HG03575 (cell line): ENCODE measurements around the gene GAS2L3.

Experiments used
- ATAC-seq: cut with Tn5 transposase; IDR thresholded peaks from one replicate; pipeline ENCODE4 v1.9.1; 2021; ENCODE audit not compliant: unreplicated experiment, insufficient number of reproducible peaks, low FRiP score; ENCODE audit errors: extremely low read depth

GAS2L3 gene

GRCh38 chr12:100651108-100651507, 77.6 kb downstream of the GAS2L3 start:
- no peak for ATAC-seq

GRCh38 chr12:100651694-100652093, 78.2 kb downstream of the GAS2L3 start:
- no peak for ATAC-seq

DNA sequence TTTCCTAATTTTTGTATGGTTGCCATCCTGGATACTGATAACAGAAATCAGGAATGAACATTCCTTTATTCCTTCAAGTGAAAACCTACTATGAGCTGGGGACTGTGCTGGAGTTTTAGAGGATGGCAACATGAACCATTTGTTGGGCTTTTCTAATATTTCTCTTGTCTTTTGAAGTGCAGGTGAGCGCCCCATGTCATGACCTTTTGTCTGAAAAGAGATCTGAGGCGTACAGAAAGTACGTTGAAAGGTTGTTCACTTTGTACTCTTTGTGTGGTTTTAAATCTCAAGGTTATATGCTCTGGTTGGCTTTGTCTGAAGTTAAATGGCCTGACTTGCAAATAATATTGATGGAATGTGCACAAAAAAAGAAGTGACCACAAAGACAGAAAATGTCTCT, 79.0 kb downstream of the GAS2L3 start:
- no peak for ATAC-seq

- ATAC-seq, result no peak
Measured at GRCh38 chr12:100656141-100656540, 82.7 kb downstream of the GAS2L3 start.

DNA sequence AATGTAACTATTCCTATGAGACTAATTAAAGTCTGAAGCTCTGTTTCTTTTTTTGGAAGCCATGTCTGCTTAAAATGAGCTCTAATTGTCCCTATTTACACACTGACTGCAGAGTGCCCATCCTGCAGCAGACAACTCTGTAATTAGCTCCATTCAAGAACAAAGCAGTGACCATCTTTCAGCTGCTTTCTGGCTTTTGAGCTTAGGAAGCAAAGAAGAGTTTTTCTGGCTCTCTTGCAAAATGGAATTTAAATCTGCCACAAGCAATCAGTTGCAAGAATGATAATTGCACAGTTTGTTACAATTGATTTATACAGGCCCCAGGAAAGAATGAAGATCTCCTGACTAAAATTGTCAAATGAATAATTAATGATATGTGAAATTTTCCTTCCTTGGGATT, 83.4 kb downstream of the GAS2L3 start:
- ATAC-seq, result no peak

DNA sequence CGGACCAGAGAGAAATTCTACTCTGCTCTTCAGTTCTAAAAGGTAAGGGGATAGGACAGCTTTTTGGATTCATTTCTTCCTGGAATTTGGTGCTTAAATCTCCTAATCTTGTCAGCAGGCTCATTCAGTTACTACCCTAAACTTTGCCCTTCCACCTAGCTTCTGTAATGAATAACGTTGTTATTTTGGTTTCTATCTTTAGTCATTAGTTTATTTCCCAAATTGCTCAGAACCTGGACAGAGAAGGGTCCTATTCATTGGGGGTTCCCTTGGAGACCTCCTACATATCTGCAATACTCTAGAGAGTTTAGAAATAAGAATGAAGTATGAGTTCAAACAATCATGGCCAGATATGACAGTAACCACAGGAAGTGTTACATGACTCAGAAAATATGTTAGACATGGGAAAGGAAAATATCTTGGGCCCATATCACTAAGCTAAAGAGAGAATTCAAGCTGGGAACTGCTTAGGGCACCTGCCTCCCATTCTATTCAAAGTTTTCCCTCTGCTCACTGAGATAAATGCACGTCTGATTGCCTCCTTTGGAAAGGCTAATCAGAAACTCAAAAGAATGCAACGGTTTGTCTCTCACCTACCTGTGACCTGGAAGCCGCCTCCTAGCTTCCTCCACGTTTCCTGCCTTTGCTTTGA, 87.9 kb downstream of the GAS2L3 start:
- peak; percentile 61 for ATAC-seq

DNA sequence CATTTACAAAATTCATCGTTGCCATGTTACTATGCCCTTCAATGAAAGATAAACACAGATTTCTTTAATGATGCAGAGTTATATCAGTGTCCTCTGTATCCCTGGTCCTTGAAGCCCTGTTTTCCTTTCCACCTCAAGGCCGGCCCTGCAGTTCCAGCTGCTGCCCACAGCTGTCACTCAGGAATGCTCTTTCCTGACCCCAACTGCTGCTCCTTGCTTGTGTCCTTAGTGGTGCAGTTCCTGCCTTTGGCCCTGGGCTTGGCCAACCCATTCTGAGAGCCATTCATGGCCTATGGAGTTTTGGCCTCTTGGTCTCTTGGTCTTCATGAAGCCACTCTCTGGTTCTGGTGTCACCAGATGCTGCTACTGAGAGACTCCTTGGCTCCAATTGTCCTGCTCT, 93.1 kb downstream of the GAS2L3 start:
- no peak for ATAC-seq

DNA sequence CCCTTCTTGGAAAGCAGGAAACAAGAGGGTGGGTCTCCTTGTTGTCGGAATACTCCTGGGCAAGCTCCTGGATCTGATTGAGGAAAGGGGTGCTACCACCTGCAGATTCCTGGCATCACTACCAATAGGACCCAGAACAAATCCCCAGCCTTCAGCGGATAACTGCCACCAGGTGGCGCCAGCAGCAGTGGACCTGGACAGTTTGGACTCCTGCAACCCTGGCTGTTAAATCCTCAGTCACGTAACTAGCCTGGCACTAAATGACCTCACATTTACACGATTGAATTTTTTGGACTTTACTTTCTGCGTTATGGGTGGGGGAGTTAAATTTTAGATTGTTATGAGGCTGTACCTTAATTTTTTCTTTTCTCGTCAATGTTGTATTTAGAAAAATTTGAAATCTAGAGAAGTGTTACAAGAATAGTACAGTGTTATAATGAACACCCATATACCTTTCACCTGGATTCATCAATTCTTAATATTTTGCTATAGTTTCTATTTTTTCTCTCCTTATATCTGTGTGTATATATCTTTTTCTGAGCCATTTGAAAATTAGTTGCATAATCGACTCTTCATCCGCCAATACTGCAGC, 95.6 kb downstream of the GAS2L3 start:
- no peak for ATAC-seq

- ATAC-seq, result no peak
Measured at GRCh38 chr12:100669922-100670321, 96.4 kb downstream of the GAS2L3 start.

DNA sequence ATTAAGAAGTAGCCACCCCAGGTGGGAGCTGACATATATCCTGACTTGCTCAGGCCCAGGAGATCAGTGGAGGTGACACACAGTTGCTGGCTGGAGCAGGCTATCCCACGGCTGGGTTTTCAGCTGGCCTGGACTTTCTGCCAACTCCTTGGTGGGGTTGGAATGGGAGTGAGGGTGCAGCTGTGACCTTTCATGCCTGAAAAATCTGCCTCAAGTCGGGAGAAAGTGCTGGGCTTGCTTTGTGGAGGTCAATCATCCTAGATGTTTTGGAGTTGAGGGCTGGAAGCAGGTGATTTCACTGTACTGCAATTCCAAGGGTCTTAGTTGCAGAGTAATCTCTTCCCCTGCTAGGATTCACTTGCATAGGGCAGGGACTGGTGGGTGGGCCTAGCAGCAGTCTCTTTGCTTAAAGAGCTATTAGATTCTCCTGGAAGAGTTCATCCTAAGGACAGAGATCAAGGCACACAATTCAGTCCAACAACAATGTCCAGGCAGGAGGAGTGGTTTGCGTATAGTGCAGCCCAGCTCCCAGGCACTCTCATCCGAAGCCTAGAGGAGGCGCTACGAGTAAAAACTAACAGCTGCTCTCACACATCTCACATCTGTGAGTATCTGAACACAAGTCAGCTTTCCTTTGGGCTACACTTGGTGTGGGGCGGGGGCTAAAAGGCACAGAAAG, 98.1 kb downstream of the GAS2L3 start:
- ATAC-seq, result no peak

DNA sequence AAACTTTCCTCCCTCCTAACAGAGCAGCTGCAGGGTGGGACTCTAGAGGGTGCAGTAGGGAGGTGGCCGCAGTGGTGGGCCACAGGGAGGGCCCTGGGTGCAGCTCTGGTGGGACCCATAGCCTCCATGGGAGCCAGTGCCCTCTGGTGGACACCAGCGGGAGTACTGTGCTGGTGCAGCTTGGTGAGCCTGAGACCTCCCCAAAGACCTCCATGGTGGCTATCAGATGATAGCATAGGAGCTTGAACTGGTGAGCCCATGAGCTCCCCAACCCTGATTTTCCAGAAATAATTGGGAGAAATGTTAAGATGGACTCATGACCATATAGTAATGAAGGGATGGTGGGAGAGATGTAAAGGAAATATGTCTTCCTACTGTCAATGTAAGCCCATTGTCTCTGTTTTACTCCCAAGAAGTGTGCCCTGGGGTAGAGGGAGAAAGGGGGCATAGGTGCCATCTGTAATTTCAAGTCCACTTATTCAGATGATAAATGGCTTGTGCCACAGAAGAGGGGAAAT, 98.7 kb downstream of the GAS2L3 start:
- ATAC-seq, result no peak

GRCh38 chr12:100674036-100674888, 100.8 kb downstream of the GAS2L3 start:
- ATAC-seq, result no peak
